Motor neuron (in vitro differentiated cells): ENCODE data around the gene ANO10. TPM values are rescaled to one million over a fixed set of nuclear protein-coding genes. Genes with fewer than 3 reads are reported as not detected.
"Not testable (repeated sequence)": the region's sequence is repeated elsewhere in the genome, so short reads cannot be mapped to it uniquely, and the experiment has no call there.

Source experiments
- ATAC-seq, 8 experiments: fragments of 200-7000 bp; cut with Tn5 transposase; replicated peaks in 6 of 8; 2 replicates each; pipeline ENCODE4 v1.8.0; 2021; ENCODE audit warnings: mild to moderate bottlenecking in 8 of 8, moderate library complexity in 8 of 8
- H3K27ac ChIP-seq, 2 donors: fragments of 250-450 bp; sonication (Bioruptor Pico); 2 replicates each; pipeline ENCODE4 v1.9.0; 2021; ENCODE audit warnings: antibody characterized with exemption in 2 of 2, mild to moderate bottlenecking in 2 of 2, moderate library complexity in 1 of 2
- H3K4me1 ChIP-seq, 2 donors: fragments of 250-450 bp; sonication (Bioruptor Pico); replicated peaks in 1 of 2; 2 replicates each; pipeline ENCODE4 v1.6.1; 2021; ENCODE audit warnings: antibody characterized with exemption in 2 of 2, mild to moderate bottlenecking in 2 of 2, moderate library complexity in 1 of 2
- H3K4me3 ChIP-seq, 5 donors: fragments of 250-450 bp; sonication (Bioruptor Pico); 2 replicates each; pipeline ENCODE4 v1.9.0; 2021; ENCODE audit warnings: antibody characterized with exemption in 5 of 5, mild to moderate bottlenecking in 5 of 5, moderate library complexity in 4 of 5
- WGBS, 10 experiments: fragments of 450-650 bp; shearing (Covaris generic); methylation state at CpG; one replicate each; pipeline ENCODE4 v1.0.0; 2022; 5-methylcytosine and 5-hydroxymethylcytosine counted together
- in situ Hi-C, 9 experiments: fragments of 400-800 bp; cut with MboI; loops; one replicate each; pipeline ENCODE4 v1.15.0; 2021; ENCODE audit warnings: low sequenced_read_pairs in 9 of 9, low pct_unique_long_range_greater_than_20kb in 2 of 9; ENCODE audit not compliant: unreplicated experiment in 9 of 9
- total RNA-seq, 8 experiments: library from RNA; unstranded; fragments of 300-600 nt; gene quantifications; 2 replicates each; pipeline versions ENCODE4 v1.2.3 to v1.2.4, GENCODE V29; 2022

The ANO10 gene
- total RNA-seq, 8 experiments from 2014 or later = 17.4 to 42.7 (median 28.9) TPM

DNA sequence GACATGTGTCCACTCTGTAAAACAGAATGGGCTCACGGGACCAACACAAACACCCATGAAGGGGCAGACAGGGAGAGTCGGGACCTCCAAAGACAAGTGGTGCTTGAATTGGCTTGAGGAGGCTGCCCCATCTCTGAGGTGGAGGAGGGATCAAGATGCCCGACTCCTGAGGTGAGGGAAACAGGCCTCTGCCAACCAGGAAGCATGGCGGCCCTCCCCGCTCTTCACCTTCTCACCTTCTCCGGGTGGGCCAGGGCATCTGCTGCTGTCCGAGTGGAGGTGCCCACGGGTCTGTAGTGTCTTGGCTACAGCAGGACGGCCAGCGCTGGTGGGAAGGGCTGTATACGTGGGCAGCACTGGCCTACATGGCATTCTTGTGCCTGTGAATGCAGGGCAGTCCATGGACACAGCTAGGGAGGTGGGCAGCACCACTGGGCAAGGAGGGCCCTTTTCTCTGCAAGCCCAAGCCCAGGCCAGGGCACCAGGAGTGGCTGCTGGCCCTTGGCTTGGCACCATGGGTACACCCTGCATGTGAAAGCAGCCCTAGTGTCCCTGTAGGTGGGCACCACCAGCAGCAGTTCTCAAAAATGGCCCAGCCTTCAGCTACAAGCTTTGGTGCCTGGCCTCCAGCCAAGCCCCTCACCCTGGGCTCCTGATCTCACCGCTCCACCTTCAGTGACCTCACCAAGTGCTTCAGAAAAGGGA lies 256.1 kb downstream of the ANO10 start:
- no peak overlapping the region for H3K4me3 ChIP-seq
- H3K27ac ChIP-seq = no peak overlapping the region
- no peak for ATAC-seq
- in situ Hi-C loops = no loop called here
- no peaks in the 10 kb centered on the region for H3K4me1 ChIP-seq
- WGBS, 10 experiments = 83 to 100% (median 95%) methylated on average over 1 to 4 of the region's 12 CpGs; no CpG with 5 or more reads in 6 of the 10 experiments

DNA sequence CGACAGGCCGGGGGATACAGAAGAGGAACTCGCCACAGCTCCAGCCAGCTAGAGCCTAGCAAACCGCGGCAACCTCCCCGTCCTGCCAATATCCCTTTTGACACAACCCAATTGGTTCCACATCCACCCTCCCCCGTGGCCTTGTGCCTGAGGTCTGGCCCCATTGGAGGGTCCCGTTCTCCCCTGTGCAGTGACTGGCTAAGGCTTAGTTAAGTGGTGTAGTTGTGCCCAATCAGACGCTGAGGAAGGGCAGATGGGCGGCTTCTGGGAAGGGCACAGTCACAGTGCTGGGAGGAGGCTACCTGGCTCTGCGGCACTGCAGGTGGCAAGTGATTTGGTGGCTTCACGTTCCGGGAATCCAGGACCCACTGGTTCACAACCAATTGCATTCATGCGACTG lies 256.9 kb downstream of the ANO10 start:
- Histone ChIP-seq H3K4me3 (no peak overlapping the region), H3K27ac (no peak overlapping the region), H3K4me1 (no peaks in the 10 kb centered on the region)
- 69 to 100% (median 89%) methylated on average over 1 to 8 of the region's 14 CpGs; no CpG with 5 or more reads in 4 of the 10 experiments for WGBS, 10 experiments
- in situ Hi-C loops = no loop called here
- ATAC-seq = no peak

DNA sequence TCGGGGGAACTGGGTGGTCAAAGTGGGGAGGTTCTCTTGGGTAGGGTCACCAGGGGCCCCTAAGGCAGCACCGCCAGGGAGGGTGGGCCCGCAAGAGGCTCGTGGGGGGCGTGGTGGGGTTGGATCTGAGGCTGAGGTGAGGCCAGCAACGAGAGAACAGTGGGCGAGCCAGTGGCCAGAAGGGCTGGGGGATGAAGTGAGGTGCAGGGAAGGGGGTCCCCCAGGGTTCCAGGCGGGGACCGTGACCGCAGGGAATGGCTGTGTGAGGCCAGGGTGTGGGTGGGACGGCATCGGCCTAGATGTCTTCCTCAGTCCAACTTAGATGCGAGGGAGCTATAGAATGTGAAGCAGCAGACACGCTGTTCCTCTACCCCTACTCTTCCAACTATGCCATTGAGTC lies 257.3 kb downstream of the ANO10 start:
- in situ Hi-C loops = no loop called here
- H3K4me3 ChIP-seq = no peak overlapping the region
- no peak overlapping the region for H3K27ac ChIP-seq
- no peaks in the 10 kb centered on the region for H3K4me1 ChIP-seq
- peak in 2 of 8 experiments; percentile 11 to 16 for ATAC-seq
- WGBS, 10 experiments = 93% methylated on average over 4 of the region's 14 CpGs; no CpG with 5 or more reads in 9 of the 10 experiments

DNA sequence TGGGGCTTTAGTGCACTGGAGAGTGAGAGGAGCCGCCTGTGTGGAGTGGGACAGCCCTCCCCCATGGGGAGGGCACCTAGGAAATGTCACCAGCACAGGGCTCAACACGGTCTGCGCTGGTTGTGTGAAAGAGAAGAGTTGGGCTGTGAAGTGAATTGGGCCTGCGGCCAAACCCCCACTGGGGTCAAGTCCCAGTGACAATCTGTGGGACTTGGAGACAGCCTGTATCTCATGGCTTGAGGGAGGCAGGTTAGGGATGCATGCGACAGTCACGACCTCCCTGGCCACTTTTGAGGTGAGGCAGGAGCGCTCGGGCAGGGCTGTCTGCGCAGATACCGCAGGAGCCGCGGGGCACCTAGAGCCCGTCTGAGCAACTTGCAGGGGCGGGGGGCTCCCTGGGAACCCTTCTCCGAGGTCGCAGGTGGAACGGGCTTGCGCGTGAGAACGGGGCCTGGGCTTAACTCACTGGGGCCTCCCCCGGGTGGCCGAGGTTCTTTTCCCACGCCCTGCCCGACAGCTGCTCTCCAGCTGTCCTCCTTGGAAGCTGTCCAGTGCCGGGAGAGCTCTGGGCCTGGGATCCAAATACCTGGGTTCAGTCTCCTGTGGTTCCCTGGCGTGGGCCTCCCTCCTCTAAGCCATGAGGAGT lies 258.1 kb downstream of the ANO10 start:
- in situ Hi-C loops = no loop called here
- 73 to 100% (median 86%) methylated on average over 1 to 11 of the region's 26 CpGs; no CpG with 5 or more reads in 3 of the 10 experiments for WGBS, 10 experiments
- Histone ChIP-seq H3K4me3 (no peak overlapping the region), H3K4me1 (no peaks in the 10 kb centered on the region), H3K27ac (no peak overlapping the region)
- ATAC-seq = peak in 5 of 8 experiments; percentile 12 to 74 (median 34)

DNA sequence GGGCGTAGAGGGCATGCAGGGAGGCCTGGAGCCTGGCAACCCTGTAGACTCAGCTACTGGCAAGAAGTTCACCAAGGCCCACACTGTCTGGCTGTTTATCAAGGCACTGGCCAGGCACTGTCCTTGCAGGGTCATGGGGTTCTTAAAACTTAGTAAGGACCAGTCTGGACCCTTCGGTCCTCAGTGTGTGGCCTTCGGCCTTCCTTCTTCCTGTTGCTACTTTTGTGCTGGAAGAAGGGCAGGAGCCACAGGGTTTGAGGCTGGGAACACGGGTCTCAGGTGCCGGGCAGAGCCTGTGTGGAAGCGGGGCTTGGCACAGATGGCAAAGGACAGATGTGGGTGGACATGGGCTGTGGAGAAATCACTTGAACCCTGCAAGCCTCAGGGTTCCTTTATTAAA lies 258.9 kb downstream of the ANO10 start:
- WGBS, 10 experiments = 92 to 100% methylated on average over 2 to 3 of the region's 6 CpGs; no CpG with 5 or more reads in 8 of the 10 experiments
- Histone ChIP-seq H3K27ac (no peak overlapping the region), H3K4me3 (no peak overlapping the region), H3K4me1 (no peaks in the 10 kb centered on the region)
- in situ Hi-C loops = no loop called here
- peak in 1 of 8 experiments; percentile 6 for ATAC-seq

DNA sequence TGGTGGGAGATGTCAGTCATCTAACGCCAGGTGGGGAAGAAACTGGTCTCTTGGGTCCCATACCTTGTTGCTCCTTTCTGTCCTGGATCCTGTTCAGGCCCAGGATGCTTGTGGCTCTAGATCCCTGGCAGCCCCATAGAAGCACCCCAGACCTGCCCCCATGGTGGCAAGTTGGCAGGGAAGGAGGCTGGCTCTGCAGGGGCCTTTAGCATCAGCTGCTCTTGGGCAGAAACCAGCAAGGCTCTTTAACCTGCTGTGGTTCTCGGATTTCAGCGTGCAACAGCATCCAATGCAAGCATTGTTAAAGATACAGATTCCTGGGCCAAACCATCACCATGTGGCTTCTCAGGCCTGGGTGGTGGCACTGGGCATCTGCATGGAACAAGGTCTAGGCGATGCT lies 259.6 kb downstream of the ANO10 start:
- no peak overlapping the region for H3K4me3 ChIP-seq
- no peak for ATAC-seq
- no peak overlapping the region for H3K27ac ChIP-seq
- no peaks in the 10 kb centered on the region for H3K4me1 ChIP-seq
- 80 to 100% (median 100%) methylated on average over 1 to 3 of the region's 4 CpGs; no CpG with 5 or more reads in 3 of the 10 experiments for WGBS, 10 experiments
- in situ Hi-C loops = no loop called here

DNA sequence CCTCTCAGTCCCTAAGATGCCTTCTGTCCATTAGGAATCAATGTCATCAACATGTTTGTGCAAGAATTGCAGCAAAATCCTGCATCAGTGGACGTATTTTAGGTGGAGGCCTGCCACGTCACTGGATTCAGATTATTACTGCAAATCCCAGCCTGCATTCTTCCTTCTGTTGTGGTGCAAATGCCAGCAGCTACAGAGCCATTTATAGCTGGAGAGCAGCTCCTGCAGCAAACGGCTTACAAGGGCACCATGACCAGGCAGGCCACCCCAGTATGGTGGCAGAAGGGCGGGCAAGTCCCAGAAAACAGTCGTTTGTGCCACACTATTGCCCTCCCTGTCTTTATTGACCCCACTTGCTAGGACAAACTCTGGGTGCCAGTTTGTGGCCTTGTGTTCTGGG lies 260.7 kb downstream of the ANO10 start:
- 40 to 100% (median 86%) methylated on average over 1 to 4 of the region's 5 CpGs; no CpG with 5 or more reads in 1 of the 10 experiments for WGBS, 10 experiments
- no peak for ATAC-seq
- in situ Hi-C loops = no loop called here
- Histone ChIP-seq H3K4me3 (no peak overlapping the region), H3K27ac (no peak overlapping the region), H3K4me1 (no peaks in the 10 kb centered on the region)

DNA sequence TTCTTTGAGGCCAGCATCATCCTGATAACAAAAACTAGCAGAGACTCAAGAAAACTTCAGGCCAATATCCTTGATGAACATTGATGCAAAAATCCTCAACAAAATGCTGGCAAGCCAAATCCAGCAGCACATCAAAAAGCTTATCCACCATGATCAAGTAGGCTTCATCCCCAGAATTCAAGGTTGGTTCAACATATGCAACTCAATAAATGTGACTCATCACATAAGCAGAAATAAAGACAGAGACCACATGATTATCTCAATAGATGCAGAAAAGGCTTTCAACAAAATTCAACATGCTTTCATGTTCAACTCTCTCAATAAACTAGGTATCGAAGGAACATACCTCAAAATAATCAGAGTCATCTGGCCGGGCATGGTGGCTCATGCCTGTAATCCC lies 265.8 kb downstream of the ANO10 start:
- H3K4me1 ChIP-seq, H3K4me3 ChIP-seq, in situ Hi-C loops, H3K27ac ChIP-seq, ATAC-seq: not testable (repeated sequence)
- WGBS, 10 experiments = 83 to 100% (median 94%) methylated on average over 2 of the region's 2 CpGs; no CpG with 5 or more reads in 3 of the 10 experiments

DNA sequence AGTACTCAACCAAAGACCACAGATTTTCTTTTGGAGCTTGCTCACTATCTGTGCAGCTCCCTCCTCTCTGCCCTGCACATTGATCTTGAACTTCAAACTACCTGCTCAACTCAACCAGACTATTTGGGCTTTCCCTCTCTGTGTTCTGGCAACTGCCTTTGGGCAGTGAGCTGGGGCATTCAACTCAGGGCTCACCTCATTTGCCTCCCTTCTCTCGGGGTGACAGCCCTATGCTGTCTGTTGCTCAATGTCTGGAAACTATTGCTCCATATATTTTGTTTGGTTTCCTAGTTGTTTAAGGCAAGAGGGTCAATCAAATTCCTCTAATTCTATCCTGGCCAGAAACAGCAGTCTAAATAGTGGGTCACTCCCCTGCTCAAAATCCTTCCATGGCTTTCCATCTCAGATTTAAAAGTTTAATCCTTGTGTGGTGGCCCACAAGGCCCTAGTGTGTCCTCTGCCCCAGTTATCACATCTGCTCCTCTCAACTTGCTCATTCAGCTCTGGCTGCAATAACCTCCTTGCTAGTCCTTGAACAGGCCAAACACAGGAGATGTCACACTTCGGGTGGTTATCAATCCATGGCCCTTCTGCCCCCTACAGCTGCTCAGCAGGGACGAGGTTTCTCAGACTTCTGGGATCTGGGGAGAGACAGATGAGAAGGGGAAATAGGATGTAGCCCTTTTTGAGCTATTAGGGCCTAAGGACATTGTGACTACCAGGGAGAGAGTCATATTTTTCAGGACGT lies 267.7 kb downstream of the ANO10 start:
- H3K4me1 ChIP-seq = peaks cover 0 to 3% of the 10 kb centered on the region in 2 donors
- WGBS, 10 experiments = 31 to 100% (median 80%) methylated on average over 1 to 4 of the region's 4 CpGs; no CpG with 5 or more reads in 1 of the 10 experiments
- no peak overlapping the region for H3K27ac ChIP-seq
- ATAC-seq = peak in 1 of 8 experiments; percentile 8
- in situ Hi-C loops = no loop called here
- H3K4me3 ChIP-seq = no peak overlapping the region

DNA sequence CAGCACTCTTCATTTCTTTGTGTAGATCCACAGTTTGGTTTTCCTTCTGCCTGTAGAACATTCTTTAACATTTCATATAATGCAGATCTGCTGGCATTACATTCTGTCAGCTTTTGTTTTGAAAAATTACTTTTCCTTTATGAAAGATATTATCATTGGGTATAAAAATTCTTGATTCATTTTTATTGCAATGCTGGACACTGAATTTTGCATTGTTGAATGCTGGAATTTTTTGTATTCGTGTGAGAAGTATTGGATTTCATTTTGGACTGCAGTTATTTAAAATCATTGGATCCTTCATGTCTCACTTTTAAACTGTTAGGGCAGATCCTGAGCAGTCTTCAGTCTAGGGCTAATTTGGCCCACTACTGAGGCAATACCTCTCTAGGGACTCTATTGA lies 268.4 kb downstream of the ANO10 start:
- no peak for ATAC-seq
- no peak overlapping the region for H3K4me3 ChIP-seq
- H3K27ac ChIP-seq = no peak overlapping the region
- 83 to 100% (median 100%) methylated on average over 1 of the region's 1 CpG; no CpG with 5 or more reads in 2 of the 10 experiments for WGBS, 10 experiments
- in situ Hi-C loops = no loop called here
- H3K4me1 ChIP-seq = peaks cover 0 to 3% of the 10 kb centered on the region in 2 donors

DNA sequence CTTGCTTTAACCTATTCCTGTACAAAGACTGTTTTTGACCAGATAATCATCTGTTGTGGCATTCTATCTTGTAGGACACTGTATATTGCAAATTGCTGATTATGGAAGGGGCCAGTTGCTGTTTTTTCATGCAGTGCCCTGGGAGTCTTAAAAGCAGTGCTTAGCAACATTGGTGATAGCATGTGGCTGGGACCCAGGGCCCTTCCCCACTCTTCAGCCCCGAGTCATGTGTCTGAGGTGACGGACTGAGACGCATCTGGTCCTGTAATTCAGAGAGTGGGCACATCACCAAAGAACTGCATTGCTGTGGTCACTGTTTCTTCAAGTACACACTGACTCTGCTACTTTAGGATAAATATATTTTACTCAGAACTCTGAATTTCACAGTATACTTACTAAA lies 272.1 kb downstream of the ANO10 start:
- Histone ChIP-seq H3K4me3 (no peak overlapping the region), H3K4me1 (peaks cover 0 to 3% of the 10 kb centered on the region in 2 donors), H3K27ac (no peak overlapping the region)
- peak in 1 of 8 experiments; percentile 28 for ATAC-seq
- WGBS, 10 experiments = 72 to 100% (median 96%) methylated on average over 1 to 3 of the region's 3 CpGs; no CpG with 5 or more reads in 6 of the 10 experiments
- in situ Hi-C loops = no loop called here

DNA sequence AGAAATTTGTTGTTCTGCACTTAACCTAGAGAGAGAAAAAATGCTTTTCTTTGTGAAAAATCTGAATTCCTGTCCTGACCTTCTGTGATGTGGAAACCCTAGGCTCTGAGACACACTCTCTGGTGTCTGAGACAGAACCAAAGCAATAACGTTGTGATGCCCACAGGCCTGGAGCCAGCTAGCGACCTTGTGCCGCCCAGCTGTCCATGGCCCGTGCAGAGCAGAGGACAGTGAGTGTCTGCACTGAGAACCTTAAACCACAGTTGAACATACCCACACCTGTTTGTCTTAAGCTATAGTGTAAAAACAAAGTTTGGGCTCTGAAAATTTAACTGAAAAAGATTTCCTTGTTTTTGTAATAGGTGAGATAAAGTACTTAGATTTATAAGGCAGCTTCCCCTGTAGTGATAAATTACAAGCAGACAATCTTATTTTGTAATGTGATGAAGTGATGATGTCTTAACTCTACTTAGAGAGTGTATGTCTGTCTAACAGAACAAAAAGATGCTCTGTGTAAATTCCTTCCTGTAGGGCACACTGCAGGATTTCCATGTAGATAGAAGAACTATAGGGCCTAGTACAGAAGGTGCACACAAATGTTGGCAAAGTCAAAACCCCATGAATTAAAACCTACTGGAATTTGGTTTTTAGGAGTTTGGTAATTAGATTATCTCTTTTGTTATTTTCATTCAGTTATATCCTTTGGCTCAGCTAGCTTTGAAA lies 272.8 kb downstream of the ANO10 start:
- in situ Hi-C loops = no loop called here
- Histone ChIP-seq H3K4me1 (peaks cover 5 to 6% of the 10 kb centered on the region in 2 donors), H3K27ac (no peak overlapping the region), H3K4me3 (no peak overlapping the region)
- 40 to 97% (median 85%) methylated on average over 1 to 4 of the region's 4 CpGs; no CpG with 5 or more reads in 4 of the 10 experiments for WGBS, 10 experiments
- ATAC-seq = no peak
